HG03565 (cell line): ENCODE results near the gene HNRNPH2.

Experiments used
- ATAC-seq: cut with Tn5 transposase; IDR thresholded peaks from one replicate; pipeline ENCODE4 v1.9.1; 2021; ENCODE audit warnings: mild to moderate bottlenecking, moderate library complexity; ENCODE audit not compliant: unreplicated experiment

The HNRNPH2 gene, protein sequence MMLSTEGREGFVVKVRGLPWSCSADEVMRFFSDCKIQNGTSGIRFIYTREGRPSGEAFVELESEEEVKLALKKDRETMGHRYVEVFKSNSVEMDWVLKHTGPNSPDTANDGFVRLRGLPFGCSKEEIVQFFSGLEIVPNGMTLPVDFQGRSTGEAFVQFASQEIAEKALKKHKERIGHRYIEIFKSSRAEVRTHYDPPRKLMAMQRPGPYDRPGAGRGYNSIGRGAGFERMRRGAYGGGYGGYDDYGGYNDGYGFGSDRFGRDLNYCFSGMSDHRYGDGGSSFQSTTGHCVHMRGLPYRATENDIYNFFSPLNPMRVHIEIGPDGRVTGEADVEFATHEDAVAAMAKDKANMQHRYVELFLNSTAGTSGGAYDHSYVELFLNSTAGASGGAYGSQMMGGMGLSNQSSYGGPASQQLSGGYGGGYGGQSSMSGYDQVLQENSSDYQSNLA

GRCh38 chrX:101407748-101408531, at the start of gene HNRNPH2, which contains the start of gene GLA:
TSS of gene HNRNPH2 (plus strand) at chrX:101408222. CDS start at chrX:101411989, 3,767 bp downstream.
TSS of gene GLA (minus strand) at chrX:101407925. CDS start at chrX:101407903, 22 bp downstream.
- peak; percentile 88 for ATAC-seq

DNA sequence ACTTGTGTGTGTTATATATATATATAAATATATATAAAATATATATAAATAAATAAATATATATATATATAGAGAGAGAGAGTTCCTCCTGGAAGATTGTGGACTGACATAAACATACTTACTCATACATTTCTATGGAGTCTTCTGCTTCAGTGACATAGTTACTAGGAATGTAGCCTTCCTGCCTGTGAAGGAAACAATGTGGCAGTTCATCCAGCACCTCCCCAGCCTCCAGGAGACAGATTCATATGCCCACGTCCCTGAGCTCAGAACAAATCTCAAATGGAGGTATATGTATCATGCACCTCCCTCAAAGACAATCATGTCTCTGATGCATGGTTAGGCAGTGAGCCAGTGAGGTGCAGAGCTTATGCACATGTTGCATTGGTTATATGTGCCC, 48.1 kb upstream of the HNRNPH2 start:
- ATAC-seq = no peak

DNA sequence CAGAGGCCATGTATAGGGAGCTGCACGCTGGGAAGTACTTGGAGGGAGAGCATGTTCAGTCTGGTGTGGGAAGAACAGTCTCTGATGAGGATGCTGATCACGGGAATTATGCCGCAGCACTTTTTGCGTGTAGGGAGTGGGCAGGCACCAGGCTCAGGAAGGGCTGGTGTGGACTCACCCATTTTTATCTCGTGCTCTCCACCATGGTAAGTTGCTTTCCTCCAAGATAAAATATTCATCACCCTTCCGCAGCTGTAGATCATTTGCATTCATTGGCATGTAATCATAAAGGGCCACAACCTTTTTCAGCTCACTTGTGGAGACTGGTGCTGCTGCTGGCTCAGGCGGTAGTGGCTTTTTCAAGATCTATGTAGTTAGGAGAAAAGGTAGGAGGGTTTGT, 47.6 kb upstream of the HNRNPH2 start:
- no peak for ATAC-seq

DNA sequence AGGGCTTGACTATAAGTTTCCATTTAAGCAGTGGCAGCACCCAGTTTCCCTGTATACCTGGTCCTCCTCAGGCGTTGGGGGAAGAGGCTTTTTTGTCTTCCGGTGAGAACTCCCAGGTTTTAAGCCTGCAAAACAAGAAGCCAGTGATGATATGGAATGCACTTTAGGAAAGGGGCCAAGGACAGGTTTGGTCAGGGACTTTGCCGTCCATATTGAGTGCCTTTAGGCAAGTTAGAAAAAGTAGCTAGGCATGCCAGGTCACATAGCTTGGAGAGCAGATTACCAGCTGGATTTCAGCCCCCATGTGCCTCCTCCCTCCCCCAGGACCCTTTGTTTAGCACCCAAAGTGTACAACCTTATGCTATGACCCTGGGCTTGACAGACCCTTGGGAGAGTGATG, 45.9 kb upstream of the HNRNPH2 start:
- no peak for ATAC-seq

- ATAC-seq = no peak
Measured at GRCh38 chrX:101362757-101363156, 45.3 kb upstream of the HNRNPH2 start.

DNA sequence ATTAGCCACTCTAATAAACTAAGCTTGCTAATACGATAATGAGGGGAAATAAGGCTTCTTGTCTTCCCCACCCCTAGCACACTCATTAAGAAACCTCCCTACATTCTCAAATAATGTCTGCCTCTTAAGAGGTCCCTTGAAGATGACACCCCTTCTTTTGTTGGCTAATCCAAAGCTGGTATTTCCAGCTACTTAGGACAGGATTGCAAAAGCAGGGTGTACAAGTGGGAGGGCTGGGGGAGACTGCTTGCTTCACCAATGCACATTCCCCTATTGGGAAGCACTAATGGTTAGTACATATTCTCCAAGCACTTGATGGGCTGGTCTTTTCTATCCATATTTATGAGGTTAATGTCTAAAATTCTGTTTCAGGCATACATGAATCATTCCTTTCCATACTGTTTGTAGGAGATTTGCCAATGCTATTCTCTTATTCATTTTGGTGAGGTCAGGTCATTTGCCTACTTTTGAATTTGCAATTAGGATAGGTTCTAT, 42.7 kb upstream of the HNRNPH2 start:
- ATAC-seq = no peak

- ATAC-seq = no peak
Measured at GRCh38 chrX:101368800-101369199, 39.2 kb upstream of the HNRNPH2 start.

DNA sequence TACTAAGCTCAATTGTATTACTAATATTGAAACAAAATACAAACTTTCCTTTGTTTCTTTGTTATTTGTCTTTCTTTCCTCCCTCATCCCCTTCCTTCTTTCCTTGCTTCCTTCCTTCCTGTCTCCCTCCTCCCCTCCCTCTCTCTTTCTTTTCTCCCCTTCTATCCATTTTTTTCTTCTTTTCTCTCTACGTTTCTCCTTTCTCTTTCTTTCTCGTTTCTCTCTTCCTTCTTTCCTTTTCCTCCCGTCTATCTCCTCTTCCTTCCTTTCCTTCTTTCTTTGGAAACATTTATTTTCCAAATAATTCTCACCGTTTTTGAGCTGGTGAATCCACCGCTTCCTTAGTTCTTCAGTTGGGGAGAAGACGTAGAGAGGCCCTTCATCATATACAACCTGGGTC, 38.3 kb upstream of the HNRNPH2 start:
- ATAC-seq = no peak

DNA sequence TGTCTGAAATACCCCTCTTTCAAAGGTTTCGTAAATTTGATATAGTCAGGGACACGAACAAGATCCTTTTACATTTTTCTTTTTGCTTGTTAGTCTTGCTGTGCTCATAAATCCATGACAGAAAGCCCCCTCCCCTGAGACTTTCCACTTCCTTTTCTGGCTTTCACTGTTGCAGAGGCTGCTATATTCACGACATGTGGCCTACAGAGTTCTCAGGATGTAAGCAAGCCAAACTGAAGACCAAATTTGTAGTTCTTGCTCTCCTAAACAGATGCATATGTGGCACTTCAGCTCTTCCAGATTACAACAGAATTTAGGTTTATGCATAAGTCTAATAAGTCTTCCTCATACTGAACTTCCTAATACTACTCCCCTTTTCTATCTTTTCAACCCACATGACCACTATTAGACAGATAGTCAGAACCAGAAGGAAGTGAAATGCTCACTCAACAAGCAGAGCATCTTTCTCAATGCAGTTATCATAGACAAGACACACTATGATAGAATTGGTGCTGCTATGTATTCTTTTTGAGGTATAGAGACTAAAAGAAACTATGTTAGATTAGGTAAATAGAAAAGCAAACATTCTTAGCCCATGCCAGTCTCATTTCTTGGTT, 37.0 kb upstream of the HNRNPH2 start:
- peak; percentile 86 for ATAC-seq

GRCh38 chrX:101377547-101377946, 30.5 kb upstream of the HNRNPH2 start:
- no peak for ATAC-seq

DNA sequence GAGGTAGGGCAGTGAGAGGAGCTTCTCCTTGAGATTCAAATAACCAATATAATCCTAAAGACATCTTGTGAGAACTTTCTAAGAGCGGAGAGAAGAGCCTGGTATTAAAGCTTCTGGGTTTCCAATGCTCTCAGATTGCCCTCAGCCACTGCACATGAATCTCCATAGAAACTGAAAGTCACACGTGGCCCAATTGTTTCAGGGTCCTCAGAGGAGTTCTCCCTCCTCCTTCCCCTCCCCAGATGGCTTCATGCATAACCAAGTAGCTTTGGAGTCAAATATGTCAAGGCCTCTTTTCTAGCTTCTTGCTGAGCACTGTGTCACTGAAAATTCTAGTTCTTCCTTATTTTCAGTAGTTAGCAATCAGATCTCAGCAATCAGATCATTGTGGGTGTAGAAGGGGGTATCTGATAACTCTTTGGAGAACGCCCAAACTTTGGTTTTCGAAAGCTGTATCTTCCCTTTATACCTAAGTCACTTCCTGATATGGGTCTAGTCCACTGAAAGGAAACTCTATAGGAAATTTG, 24.3 kb upstream of the HNRNPH2 start:
- ATAC-seq = peak; percentile 78

DNA sequence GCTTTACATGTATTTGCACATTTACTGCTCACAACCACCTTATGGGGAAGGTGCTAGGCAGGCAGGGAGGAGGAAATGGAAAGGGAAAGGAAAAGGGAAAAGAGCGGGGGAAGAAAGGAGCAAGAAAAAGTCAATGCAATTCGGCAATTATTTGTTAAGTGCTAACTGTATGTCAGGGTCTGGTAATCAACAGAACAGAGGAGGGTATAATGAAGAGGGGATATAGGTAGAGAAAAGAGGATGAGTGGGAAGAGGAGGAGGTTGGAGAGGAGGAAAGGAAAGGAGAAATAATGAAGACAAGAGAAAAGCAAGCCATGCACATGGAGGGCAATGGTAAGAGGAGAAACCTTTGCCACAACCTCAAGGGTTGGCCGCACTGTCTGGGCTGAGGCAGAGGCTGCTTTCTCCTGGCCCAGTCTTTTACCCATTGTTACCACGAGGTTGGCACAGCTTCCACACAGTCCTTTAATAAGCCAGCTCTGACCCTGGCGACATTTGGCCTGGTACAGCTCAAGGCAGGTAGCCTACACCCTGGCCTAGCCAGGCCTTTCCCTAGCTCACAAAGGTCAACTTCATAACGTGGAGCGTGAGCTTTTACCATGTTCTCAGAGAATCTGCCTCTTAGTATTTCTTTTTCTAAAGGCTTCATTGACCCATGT, 22.9 kb upstream of the HNRNPH2 start:
- ATAC-seq = no peak

- ATAC-seq = peak; percentile 55
Measured at GRCh38 chrX:101385795-101386541, 22.1 kb upstream of the HNRNPH2 start, which contains the start of gene BTK. TSS of gene BTK (minus strand) at chrX:101386191. CDS start at chrX:101375284, 10,907 bp downstream.

DNA sequence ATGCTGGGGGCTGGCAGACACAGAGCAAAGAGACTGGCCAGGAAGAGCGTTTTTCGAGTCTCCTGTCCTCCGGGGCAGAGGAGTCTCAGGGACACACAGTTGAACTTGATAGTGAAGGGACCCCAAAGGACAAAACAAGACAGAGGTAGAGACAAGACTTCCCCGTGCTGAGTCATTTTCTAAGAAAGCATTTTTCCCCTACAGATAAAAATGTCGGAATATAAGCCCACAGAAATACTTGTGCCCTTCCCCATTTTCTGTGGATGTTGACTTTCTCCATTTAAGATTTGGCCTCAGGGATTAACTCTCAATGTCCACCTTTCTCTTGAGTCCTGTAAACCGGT, 21.5 kb upstream of the HNRNPH2 start:
- no peak for ATAC-seq

DNA sequence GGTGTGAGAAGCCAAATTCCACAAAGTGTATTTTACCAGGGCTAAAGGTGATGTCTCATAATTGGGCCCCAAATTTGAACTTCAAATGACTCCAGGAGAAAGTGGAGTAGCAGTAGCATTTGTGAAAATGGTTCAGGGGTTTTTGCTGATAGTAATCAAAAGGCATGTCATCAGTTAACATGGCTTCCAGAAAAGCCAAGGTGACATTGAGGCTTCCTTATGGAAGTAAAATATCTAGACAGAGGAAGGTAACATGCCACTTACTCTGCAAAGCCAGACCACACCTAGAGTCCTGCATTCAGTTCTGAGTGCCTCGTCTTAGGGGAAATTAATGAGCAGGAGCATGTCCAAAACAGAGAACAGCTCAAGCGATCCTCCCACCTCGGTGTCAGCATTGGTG, 19.4 kb upstream of the HNRNPH2 start:
- ATAC-seq = no peak

GRCh38 chrX:101390664-101391525, 17.1 kb upstream of the HNRNPH2 start, which contains the start of gene RPL36A:
TSS of gene RPL36A (plus strand) at chrX:101391011. CDS start at chrX:101391044, 33 bp downstream.
- peak; percentile 78 for ATAC-seq

- no peak for ATAC-seq
Measured at GRCh38 chrX:101391831-101392230, 16.2 kb upstream of the HNRNPH2 start.

DNA sequence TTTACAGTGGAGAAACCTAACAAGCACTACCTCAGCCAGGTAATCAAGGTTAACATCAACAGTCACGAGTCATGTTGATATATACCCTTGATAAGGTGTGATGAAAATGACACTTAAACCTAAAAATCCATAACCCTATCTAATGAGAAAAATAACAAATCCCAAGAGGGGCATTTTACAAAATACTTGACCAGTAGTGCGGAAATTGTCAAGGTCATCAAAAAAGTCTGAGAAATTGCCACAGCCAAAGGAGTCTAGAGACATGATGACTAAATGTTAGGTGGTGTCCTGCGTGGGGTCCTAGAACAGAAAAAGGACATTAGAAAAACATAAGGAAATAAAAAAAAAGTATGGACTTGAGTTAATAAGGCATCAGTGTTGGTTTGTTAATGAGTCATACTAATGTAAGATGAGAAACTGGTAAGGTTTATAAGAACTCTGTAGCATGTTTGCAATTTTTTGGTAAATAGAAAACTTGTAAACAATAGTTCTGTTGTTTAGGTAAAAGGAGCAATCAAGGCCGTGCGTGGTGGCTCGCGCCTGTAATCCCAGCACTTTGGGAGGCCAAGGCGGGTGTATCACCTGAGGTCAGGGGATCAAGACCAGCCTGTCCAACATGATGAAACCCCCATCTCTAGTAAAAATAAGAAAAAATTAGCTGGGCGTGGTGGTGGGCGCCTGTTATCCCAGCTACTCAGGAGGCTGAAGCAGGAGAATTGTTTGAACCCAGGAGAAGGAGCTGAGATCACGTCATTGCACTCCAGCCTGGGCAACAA, 14.3 kb upstream of the HNRNPH2 start:
- no peak for ATAC-seq
